Upper lobe of left lung (tissue), 4 donors: ENCODE data around the gene GMFB.

Source experiments
- CTCF ChIP-seq, 6 experiments: fragments of 450-650 bp in 4 of 6; fragments of 200-600 bp in 2 of 6; sonication (generic) in 2 of 6; IDR thresholded peaks; one replicate each; pipeline ENCODE4 v1.5.1; 2016 to 2019; ENCODE audit warnings: antibody characterized with exemption in 6 of 6
- EP300 ChIP-seq, 4 donors: sonication (generic); formaldehyde crosslinking; IDR thresholded peaks; one replicate each; pipeline ENCODE4 v1.5.1; 2017; ENCODE audit warnings: antibody characterized with exemption in 4 of 4, control low read depth in 2 of 4
- POLR2A ChIP-seq, 4 donors: fragments of 450-650 bp; IDR thresholded peaks; one replicate each; pipeline ENCODE4 v1.5.1; 2016 to 2017; ENCODE audit warnings: antibody characterized with exemption in 4 of 4, mild to moderate bottlenecking in 2 of 4
- POLR2AphosphoS5 ChIP-seq, 2 donors: sonication (generic); formaldehyde crosslinking; IDR thresholded peaks; one replicate each; pipeline ENCODE4 v1.5.1; 2017; ENCODE audit warnings: antibody characterized with exemption in 2 of 2

GRCh38 chr14:54474232-54474793 lies 14.5 kb downstream of the GMFB start:
- TF ChIP-seq POLR2A (IDR thresholded peaks at IDR 0.05), result no peak
- TF ChIP-seq CTCF (IDR thresholded peaks at IDR 0.05), result no peak
- no peak for TF ChIP-seq EP300 (IDR thresholded peaks at IDR 0.05)
- no peak for TF ChIP-seq POLR2AphosphoS5 (IDR thresholded peaks at IDR 0.05)
